K562 (cell line): Measurements from ENCODE around the gene KANK4. TPM values are rescaled to one million over a fixed set of nuclear protein-coding genes. Genes with fewer than 3 reads are reported as not detected.

Source experiments
- ATAC-seq: fragments of 200-7000 bp; cut with Tn5 transposase; 3 replicates; pipeline ENCODE4 v1.9.1; 2020; ENCODE audit warnings: moderate library complexity
- BruUV-seq: library from RNA; stranded (reverse); fragments of 400-500 nt; replicated peaks from 2 replicates; lab custom pipeline; 2021; lab: Mats Ljungman, UMichigan
- CTCF ChIA-PET: fragments of 300-600 bp; formaldehyde crosslinking; extraction: SDS; loops from one replicate; lab custom pipeline; 2021; ENCODE audit warnings: low intra/inter-chr PET ratio; lab: Yijun Ruan, JAX
- POLR2A ChIA-PET: fragments of 300-600, 350-650 bp; sonication (Branson Sonifier 250); formaldehyde crosslinking; extraction: SDS; loops from one replicate; lab custom pipeline; 2021; ENCODE audit warnings: antibody characterized with exemption, inconsistent platforms; lab: Yijun Ruan, JAX
- DNase-seq, 4 experiments: peaks; one replicate each; pipeline versions ENCODE4 v3.0.0 to v3.0.0-alpha.2; 2011 to 2018; ENCODE audit warnings: low spot score in 3 of 4, mixed read lengths in 3 of 4; ENCODE audit errors: extremely low read depth in 1 of 4
- FAIRE-seq: peaks from 2 replicates; lab custom pipeline; 2011; peaks lifted over from hg19 to GRCh38; lab: Jason Lieb, UNC
- H2AFZ ChIP-seq: 2 replicates; pipeline ENCODE4 v1.6.0; 2011; ENCODE audit warnings: low read depth, low read length, control low read depth, inconsistent platforms
- H3K27ac ChIP-seq: fragments of 200-600 bp; 3 replicates; pipeline ENCODE4 v1.8.0; 2011; ENCODE audit warnings: low read depth, mild to moderate bottlenecking, control low read depth, inconsistent platforms, low read length, moderate library complexity, mixed read lengths; ENCODE audit errors: extremely low read depth
- H3K27me3 ChIP-seq, 2 experiments: fragments of 300-600 bp in 1 of 2; 2 replicates in 1 of 2; 3 replicates in 1 of 2; pipeline versions ENCODE4 v1.6.0 to v1.8.0; 2011; ENCODE audit warnings: inconsistent platforms in 2 of 2, low read length in 2 of 2, mild to moderate bottlenecking in 1 of 2, mixed read lengths in 1 of 2, moderate library complexity in 1 of 2; ENCODE audit not compliant: control insufficient read depth in 2 of 2, insufficient read depth in 2 of 2
- H3K36me3 ChIP-seq: fragments of 300-600 bp; 3 replicates; pipeline ENCODE4 v1.8.0; 2011; ENCODE audit warnings: mild to moderate bottlenecking, low read length, inconsistent platforms; ENCODE audit not compliant: control insufficient read depth, insufficient read depth
- H3K4me1 ChIP-seq, 2 experiments: fragments of 200-600 bp in 1 of 2; replicated peaks in 1 of 2; 2 replicates in 1 of 2; 3 replicates in 1 of 2; pipeline versions ENCODE4 v1.5.1 to v1.8.0; 2011; ENCODE audit warnings: inconsistent platforms in 2 of 2, low read length in 2 of 2, mild to moderate bottlenecking in 1 of 2, mixed read lengths in 1 of 2, moderate library complexity in 1 of 2; ENCODE audit not compliant: control insufficient read depth in 2 of 2, insufficient read depth in 2 of 2
- H3K4me2 ChIP-seq: 2 replicates; pipeline ENCODE4 v1.6.1; 2011; ENCODE audit warnings: low read length, control low read depth, inconsistent platforms, mixed read lengths; ENCODE audit not compliant: insufficient read depth
- H3K4me3 ChIP-seq: fragments of 200-600 bp; sonication (generic), shearing (Covaris generic); 2 replicates; pipeline ENCODE4 v1.5.1; 2016; ENCODE audit warnings: control low read depth, inconsistent platforms
- H3K79me2 ChIP-seq: fragments of 200-600 bp; 3 replicates; pipeline ENCODE4 v1.8.0; 2011; ENCODE audit warnings: low read length, inconsistent platforms; ENCODE audit not compliant: control insufficient read depth, insufficient read depth
- H3K9ac ChIP-seq, 2 experiments: 2 replicates each; pipeline versions ENCODE4 v1.6.0 to v1.6.1; 2011; ENCODE audit warnings: low read depth in 2 of 2, low read length in 2 of 2, control low read depth in 1 of 2, inconsistent platforms in 1 of 2, mild to moderate bottlenecking in 1 of 2, mixed read lengths in 1 of 2; ENCODE audit not compliant: insufficient read depth in 1 of 2
- H3K9me1 ChIP-seq: one replicate; pipeline ENCODE4 v1.6.0; 2011; ENCODE audit warnings: inconsistent platforms, mild to moderate bottlenecking, low read length, moderate library complexity; ENCODE audit not compliant: control insufficient read depth, insufficient read depth
- H3K9me3 ChIP-seq: replicated peaks from 2 replicates; pipeline ENCODE4 v1.5.1; 2011; ENCODE audit warnings: low read depth, low read length, inconsistent platforms; ENCODE audit not compliant: control insufficient read depth, insufficient read depth
- H4K20me1 ChIP-seq: replicated peaks from 2 replicates; pipeline ENCODE4 v1.6.1; 2011; ENCODE audit warnings: low read length, inconsistent platforms, mixed read lengths; ENCODE audit not compliant: control insufficient read depth, insufficient read depth
- GMEB1 ChIP-seq: fragments of 250-450 bp; sonication (Bioruptor Pico); IDR thresholded peaks from 2 replicates; pipeline ENCODE4 v1.4.0; 2020; ENCODE audit warnings: mild to moderate bottlenecking
- NFIC ChIP-seq: fragments of 450-650 bp; IDR thresholded peaks from 2 replicates; pipeline ENCODE4 v1.6.1; 2017; ENCODE audit warnings: mild to moderate bottlenecking, inconsistent platforms
- POLR2G ChIP-seq: fragments of 200-400 bp; formaldehyde crosslinking; IDR thresholded peaks from 2 replicates; pipeline ENCODE4 v1.6.1; 2017; ENCODE audit warnings: low read depth, mild to moderate bottlenecking, antibody characterized with exemption, low read length, moderate library complexity
- TCFL5 ChIP-seq: fragments of 250-450 bp; sonication (Bioruptor Pico); conservative IDR thresholded peaks from 2 replicates; pipeline ENCODE4 v1.6.1; 2021; ENCODE audit warnings: mild to moderate bottlenecking, moderate library complexity, matching md5 sums
- ZNF644 ChIP-seq: fragments of 200-800 bp; sonication (Bioruptor generic); IDR thresholded peaks from 2 replicates; pipeline ENCODE4 v1.6.1; 2016; ENCODE audit warnings: low read depth, missing genetic modification characterization, missing compliant biosample characterization
- ZZZ3 ChIP-seq: fragments of 450-650 bp; IDR thresholded peaks from 2 replicates; pipeline ENCODE4 v1.6.1; 2016; ENCODE audit warnings: antibody characterized with exemption, mild to moderate bottlenecking, moderate library complexity
- WGBS: fragments of 100-300 bp; shearing (Covaris generic); methylation state at CpG from one replicate; pipeline ENCODE4 v1.1.6; 2016; ENCODE audit warnings: low coverage, mixed read lengths; ENCODE audit not compliant: insufficient coverage; ENCODE audit errors: missing lambda C conversion rate; 5-methylcytosine and 5-hydroxymethylcytosine counted together
- in situ Hi-C: fragments of 300-500 bp; cut with MboI; formaldehyde crosslinking; loops from 4 replicates; pipeline ENCODE4 v1.15.0; 2018; ENCODE audit warnings: inconsistent platforms, mixed read lengths
- intact Hi-C: fragments of 100-400 bp; cut with micrococcal nuclease; formaldehyde crosslinking; loops from 2 replicates; pipeline ENCODE4 v1.14.2; 2022
- polyA plus RNA-seq, 8 experiments: library from polyadenylated mRNA; depleted of rRNA in 4 of 8; stranded (reverse) in 5 of 8; unstranded in 3 of 8; fragments of >200 nt; fragmentation: Nextera tagmentation in 2 of 8; fragmentation: Illumina TruSeq in 1 of 8; extraction: Ambion mirVana in 2 of 8; extraction: Trizol in 1 of 8; gene quantifications; 2 replicates each; pipeline versions ENCODE4 v1.2.1 to v1.2.3, GENCODE V29; 2011 to 2014; ENCODE audit warnings: inconsistent platforms in 1 of 8, missing spikeins in 1 of 8
- total RNA-seq, 7 experiments: library from RNA; depleted of rRNA in 6 of 7; stranded (reverse); fragments of >200 nt in 6 of 7; fragmentation: Illumina TruSeq in 2 of 7; extraction: Trizol in 2 of 7; gene quantifications; 2 replicates each; pipeline versions ENCODE4 v1.2.1 to v1.2.3, GENCODE V29; 2011 to 2021; ENCODE audit warnings: low replicate concordance in 1 of 7

Gene KANK4
- total and polyA plus RNA-seq, 9 of the 15 experiments (the other 6 are each of a cell fraction or from before 2014, with no cell fraction given) = not detected

- intact Hi-C loops = no loop called here
- in situ Hi-C loops = no loop called here
- Histone ChIP-seq H3K4me3 (no peak overlapping the region), H3K9ac (no peak overlapping the region), H3K4me2 (no peak overlapping the region), H3K9me3 (no peaks in the 10 kb centered on the region), H3K27ac (no peak overlapping the region), H3K9me1 (no peaks in the 10 kb centered on the region), H2AFZ (no peak overlapping the region), H4K20me1 (no peaks in the 10 kb centered on the region), H3K4me1 (no peaks in the 10 kb centered on the region), H3K36me3 (no peaks in the 10 kb centered on the region), H3K79me2 (no peaks in the 10 kb centered on the region), H3K27me3 (peaks cover 8 to 13% of the 10 kb centered on the region in 2 experiments)
- TF ChIP-seq ZZZ3 (no peak), POLR2G (no peak)
- CTCF ChIA-PET = no interaction called here
- FAIRE-seq (no peak), DNase-seq (no peak), ATAC-seq (no peak)
- POLR2A ChIA-PET = no interaction called here
- BruUV-seq = no TSS peak
Measured at GRCh38 chr1:62364721-62365120, 45.5 kb upstream of the KANK4 start.

- H3K9ac ChIP-seq = no peak overlapping the region
- in situ Hi-C loops (no loop called here), intact Hi-C loops (no loop called here)
- no peaks in the 10 kb centered on the region for H3K36me3 ChIP-seq
- H3K27me3 ChIP-seq = peaks cover 14 to 23% of the 10 kb centered on the region in 2 experiments
- no peak overlapping the region for H3K27ac ChIP-seq
- no peak for DNase-seq
- H3K9me1 ChIP-seq = no peaks in the 10 kb centered on the region
- no peak overlapping the region for H2AFZ ChIP-seq
- no peak for TF ChIP-seq TCFL5 (CRISPR knock-in tag)
- TF ChIP-seq GMEB1 = no peak
- TF ChIP-seq NFIC = no peak
- no peak for TF ChIP-seq ZNF644 (tag)
- BruUV-seq = no TSS peak
- WGBS = 3% methylated on average over 3 of the region's 3 CpGs
- H3K4me2 ChIP-seq = no peak overlapping the region
- no peaks in the 10 kb centered on the region for H3K9me3 ChIP-seq
- no peaks in the 10 kb centered on the region for H3K79me2 ChIP-seq
- H3K4me1 ChIP-seq = no peaks in the 10 kb centered on the region
- H4K20me1 ChIP-seq = no peaks in the 10 kb centered on the region
- H3K4me3 ChIP-seq = no peak overlapping the region
- FAIRE-seq = no peak
- no peak for ATAC-seq
- ChIA-PET POLR2A (interaction anchor here (0.6 kb wide), 1 partner anchor 813 kb away, joined by 3 read pairs; no protein-coding TSS in a partner anchor), CTCF (no interaction called here)
Measured at GRCh38 chr1:62362926-62363325, 43.7 kb upstream of the KANK4 start.
